GM18861 (cell line): Measurements from ENCODE around the gene GALNTL6.
"Not testable (repeated sequence)": the region's sequence is repeated elsewhere in the genome, so short reads cannot be mapped to it uniquely, and the experiment has no call there.

Source experiments
- ATAC-seq: cut with Tn5 transposase; IDR thresholded peaks from one replicate; pipeline ENCODE4 v1.9.1; 2021; ENCODE audit not compliant: unreplicated experiment

The GALNTL6 gene

GRCh38 chr4:172842779-172843178 is 1029.6 kb downstream of the GALNTL6 start:
- no peak for ATAC-seq

GRCh38 chr4:172843192-172843591 is 1030.0 kb downstream of the GALNTL6 start:
- no peak for ATAC-seq

GRCh38 chr4:172844556-172844955 is 1031.4 kb downstream of the GALNTL6 start:
- no peak for ATAC-seq

- ATAC-seq, result no peak
Observed at GRCh38 chr4:172845281-172845680, 1032.1 kb downstream of the GALNTL6 start.

- no peak for ATAC-seq
Observed at GRCh38 chr4:172850838-172851237, 1037.6 kb downstream of the GALNTL6 start.

GRCh38 chr4:172851534-172851933 is 1038.3 kb downstream of the GALNTL6 start:
- ATAC-seq, result no peak

- ATAC-seq, result no peak
Observed at GRCh38 chr4:172857026-172857425, 1043.8 kb downstream of the GALNTL6 start.

- no peak for ATAC-seq
Observed at GRCh38 chr4:172858731-172859230, 1045.6 kb downstream of the GALNTL6 start.

GRCh38 chr4:172865103-172865502 is 1051.9 kb downstream of the GALNTL6 start:
- ATAC-seq, result no peak

- ATAC-seq, result no peak
Observed at GRCh38 chr4:172865531-172866127, 1052.4 kb downstream of the GALNTL6 start.

- no peak for ATAC-seq
Observed at GRCh38 chr4:172866421-172866820, 1053.2 kb downstream of the GALNTL6 start.

GRCh38 chr4:172867835-172868234 is 1054.6 kb downstream of the GALNTL6 start:
- no peak for ATAC-seq

GRCh38 chr4:172868271-172868670 is 1055.1 kb downstream of the GALNTL6 start:
- ATAC-seq, result no peak

- no peak for ATAC-seq
Observed at GRCh38 chr4:172869621-172870268, 1056.5 kb downstream of the GALNTL6 start.

GRCh38 chr4:172871381-172871780 is 1058.2 kb downstream of the GALNTL6 start:
- no peak for ATAC-seq

GRCh38 chr4:172874944-172875343 is 1061.7 kb downstream of the GALNTL6 start:
- no peak for ATAC-seq

GRCh38 chr4:172876394-172876793 is 1063.2 kb downstream of the GALNTL6 start:
- ATAC-seq, result no peak

- no peak for ATAC-seq
Observed at GRCh38 chr4:172881645-172882044, 1068.4 kb downstream of the GALNTL6 start.

GRCh38 chr4:172887358-172887757 is 1074.2 kb downstream of the GALNTL6 start:
- ATAC-seq, result not testable (repeated sequence)

GRCh38 chr4:172887959-172888358 is 1074.8 kb downstream of the GALNTL6 start:
- no peak for ATAC-seq

- ATAC-seq, result peak; percentile 71
Observed at GRCh38 chr4:172892300-172892699, 1079.1 kb downstream of the GALNTL6 start.

GRCh38 chr4:172895699-172896098 is 1082.5 kb downstream of the GALNTL6 start:
- ATAC-seq, result no peak

- ATAC-seq, result no peak
Observed at GRCh38 chr4:172897046-172897445, 1083.8 kb downstream of the GALNTL6 start.
